ENCODE measurements around the gene CSPG4.
"Not testable (repeated sequence)": the region's sequence is repeated elsewhere in the genome, so short reads cannot be mapped to it uniquely, and the experiment has no call there.

CSPG4 gene

GRCh38 chr15:75710874-75711273, 1.8 kb downstream of the CSPG4 start:
- not testable (repeated sequence) for DNase-seq (ENCODE audit: low read depth, low spot score)

GRCh38 chr15:75709458-75709857, 3.2 kb downstream of the CSPG4 start:
- not testable (repeated sequence) for H3K4me3 ChIP-seq (ENCODE audit: low read length); DNase-seq (ENCODE audit: low read depth, low spot score)

More at GRCh38 chr15:75710874-75711273, 1.8 kb downstream of the CSPG4 start:
- not testable (repeated sequence) for H3K4me3 ChIP-seq (ENCODE audit: low read length)

- no peak overlapping the region for H3K4me3 ChIP-seq (ENCODE audit: low read length)
- no peak for DNase-seq (ENCODE audit: low read depth, low spot score)
Measured at GRCh38 chr15:75706682-75706954, 6.0 kb downstream of the CSPG4 start.

GRCh38 chr15:75705854-75706681, 6.6 kb downstream of the CSPG4 start:
- DNase-seq (ENCODE audit: low read depth, low spot score) = no peak

GRCh38 chr15:75705375-75705774, 7.3 kb downstream of the CSPG4 start:
- H3K4me3 ChIP-seq (ENCODE audit: low read length); DNase-seq (ENCODE audit: low read depth, low spot score): not testable (repeated sequence)

More at GRCh38 chr15:75705854-75706681, 6.6 kb downstream of the CSPG4 start:
- H3K4me3 ChIP-seq (ENCODE audit: low read length) = no peak overlapping the region

GRCh38 chr15:75704618-75705017, 8.0 kb downstream of the CSPG4 start:
- no peak overlapping the region for H3K4me3 ChIP-seq (ENCODE audit: low read length)

GRCh38 chr15:75704263-75704615, 8.4 kb downstream of the CSPG4 start:
- DNase-seq (ENCODE audit: low read depth, low spot score) = no peak

More at GRCh38 chr15:75704618-75705017, 8.0 kb downstream of the CSPG4 start:
- DNase-seq (ENCODE audit: low read depth, low spot score) = no peak

GRCh38 chr15:75703440-75704262, 9.0 kb downstream of the CSPG4 start:
- not testable (repeated sequence) for H3K4me3 ChIP-seq (ENCODE audit: low read length); DNase-seq (ENCODE audit: low read depth, low spot score)

More at GRCh38 chr15:75704263-75704615, 8.4 kb downstream of the CSPG4 start:
- no peak overlapping the region for H3K4me3 ChIP-seq (ENCODE audit: low read length)

- DNase-seq (ENCODE audit: low read depth, low spot score) = no peak
Measured at GRCh38 chr15:75702436-75702835, 10.2 kb downstream of the CSPG4 start.

GRCh38 chr15:75701071-75702003, 11.3 kb downstream of the CSPG4 start:
- not testable (repeated sequence) for DNase-seq (ENCODE audit: low read depth, low spot score); H3K4me3 ChIP-seq (ENCODE audit: low read length)

More at GRCh38 chr15:75702436-75702835, 10.2 kb downstream of the CSPG4 start:
- no peak overlapping the region for H3K4me3 ChIP-seq (ENCODE audit: low read length)

- DNase-seq (ENCODE audit: low read depth, low spot score); H3K4me3 ChIP-seq (ENCODE audit: low read length): not testable (repeated sequence)
Measured at GRCh38 chr15:75699961-75700874, 12.4 kb downstream of the CSPG4 start.

GRCh38 chr15:75699517-75699916, 13.1 kb downstream of the CSPG4 start:
- H3K4me3 ChIP-seq (ENCODE audit: low read length); DNase-seq (ENCODE audit: low read depth, low spot score): not testable (repeated sequence)

GRCh38 chr15:75697974-75698747, 14.5 kb downstream of the CSPG4 start:
- DNase-seq (ENCODE audit: low read depth, low spot score); H3K4me3 ChIP-seq (ENCODE audit: low read length): not testable (repeated sequence)

GRCh38 chr15:75697523-75697922, 15.1 kb downstream of the CSPG4 start:
- no peak overlapping the region for H3K4me3 ChIP-seq (ENCODE audit: low read length)
- no peak for DNase-seq (ENCODE audit: low read depth, low spot score)

GRCh38 chr15:75696854-75697259, 15.8 kb downstream of the CSPG4 start:
- DNase-seq (ENCODE audit: low read depth, low spot score) = no peak
- H3K4me3 ChIP-seq (ENCODE audit: low read length) = no peak overlapping the region

- H3K4me3 ChIP-seq (ENCODE audit: low read length) = no peak overlapping the region
- DNase-seq (ENCODE audit: low read depth, low spot score) = no peak
Measured at GRCh38 chr15:75696311-75696720, 16.3 kb downstream of the CSPG4 start.

GRCh38 chr15:75695634-75696310, 16.9 kb downstream of the CSPG4 start:
- DNase-seq (ENCODE audit: low read depth, low spot score) = no peak

More at GRCh38 chr15:75695634-75696310, 16.9 kb downstream of the CSPG4 start:
- no peak overlapping the region for H3K4me3 ChIP-seq (ENCODE audit: low read length)

All from Jurkat, Clone E6-1 (cell line).